HG03064 (cell line): Measurements from ENCODE around the gene MAPT.
"Not testable (repeated sequence)": the region's sequence is repeated elsewhere in the genome, so short reads cannot be mapped to it uniquely, and the experiment has no call there.

Experiments used
- ATAC-seq: cut with Tn5 transposase; IDR thresholded peaks from one replicate; pipeline ENCODE4 v1.9.1; 2021; ENCODE audit warnings: low read depth; ENCODE audit not compliant: unreplicated experiment

MAPT gene

GRCh38 chr17:46002311-46002972, 108.1 kb downstream of the MAPT start:
- no peak for ATAC-seq

GRCh38 chr17:46002973-46003316, 108.6 kb downstream of the MAPT start:
- no peak for ATAC-seq

GRCh38 chr17:46003907-46004748, 109.8 kb downstream of the MAPT start:
- ATAC-seq = no peak

- not testable (repeated sequence) for ATAC-seq
Observed at GRCh38 chr17:46006082-46006481, 111.7 kb downstream of the MAPT start.

GRCh38 chr17:46007461-46007965, 113.2 kb downstream of the MAPT start:
- no peak for ATAC-seq

GRCh38 chr17:46008591-46008990, 114.2 kb downstream of the MAPT start:
- no peak for ATAC-seq

GRCh38 chr17:46009681-46010596, 115.6 kb downstream of the MAPT start:
- ATAC-seq = no peak

- no peak for ATAC-seq
Observed at GRCh38 chr17:46010597-46011186, 116.3 kb downstream of the MAPT start.

- no peak for ATAC-seq
Observed at GRCh38 chr17:46011711-46012505, 117.6 kb downstream of the MAPT start.

- no peak for ATAC-seq
Observed at GRCh38 chr17:46012506-46013079, 118.2 kb downstream of the MAPT start.

GRCh38 chr17:46013127-46013501, 118.8 kb downstream of the MAPT start:
- ATAC-seq = no peak

GRCh38 chr17:46013502-46014165, 119.3 kb downstream of the MAPT start:
- no peak for ATAC-seq

GRCh38 chr17:46019408-46019925, 125.1 kb downstream of the MAPT start:
- ATAC-seq = not testable (repeated sequence)

- ATAC-seq = no peak
Observed at GRCh38 chr17:46020023-46020761, 125.8 kb downstream of the MAPT start.

GRCh38 chr17:46020998-46021397, 126.6 kb downstream of the MAPT start:
- ATAC-seq = no peak

- not testable (repeated sequence) for ATAC-seq
Observed at GRCh38 chr17:46023366-46023765, 129.0 kb downstream of the MAPT start.

GRCh38 chr17:46023783-46024388, 129.5 kb downstream of the MAPT start:
- ATAC-seq = no peak
